Measurements from ENCODE around the gene POLR3B. TPM values are rescaled to one million over a fixed set of nuclear protein-coding genes. Genes with fewer than 3 reads are reported as not detected.

The POLR3B gene
- total and polyA plus RNA-seq, 10 of the 15 experiments (the other 5 are each of a cell fraction or from before 2014, with no cell fraction given) = 2.3 to 10.5 (median 8.0) TPM

GRCh38 chr12:106359646-106360399 lies 2.3 kb downstream of the POLR3B start:
- no peak overlapping the region for H2AFZ ChIP-seq (ENCODE audit: control insufficient read depth, low read depth, low read length)
- SMC1A ChIA-PET (ENCODE audit: uncharacterized antibody, unreplicated experiment) = no interaction called here
- POLR2A ChIA-PET = interaction anchor here (0.5 kb wide), 1 partner anchor 128 kb away, joined by 3 read pairs; no protein-coding TSS in a partner anchor
- H3K4me3 ChIP-seq = no peak overlapping the region
- H4K20me1 ChIP-seq (ENCODE audit: control insufficient read depth, insufficient read depth) = no peaks in the 10 kb centered on the region
- no peaks in the 10 kb centered on the region for H3K4me1 ChIP-seq (ENCODE audit: control insufficient read depth, insufficient read depth, low read length)
- peaks cover 13% of the 10 kb centered on the region for H3K79me2 ChIP-seq (ENCODE audit: control insufficient read depth, insufficient read depth, low read length)
- DNase-seq (ENCODE audit: low read depth, low spot score) = no peak
- H3K27ac ChIP-seq (ENCODE audit: control insufficient read depth, insufficient read depth) = no peak overlapping the region
- H3K4me2 ChIP-seq (ENCODE audit: control insufficient read depth, insufficient read depth) = no peak overlapping the region; the same call in 1 of the 2 replicates
- H3K9ac ChIP-seq (ENCODE audit: control insufficient read depth, insufficient read depth, low read length) = no peak overlapping the region
- RAD21 ChIA-PET (ENCODE audit: unreplicated experiment) = interaction anchor here (0.6 kb wide), 2 partner anchors 71 to 133 kb away, joined by 3 to 4 read pairs; no protein-coding TSS in a partner anchor
- H3K36me3 ChIP-seq (ENCODE audit: control insufficient read depth in 2 of 2, insufficient read depth in 2 of 2, low read length in 1 of 2) = no peaks in the 10 kb centered on the region
- no peak for ATAC-seq
- TF ChIP-seq YY1 (IDR thresholded peaks at IDR 0.05; ENCODE audit: low read depth, low read length) = no peak
- in situ Hi-C loops (cut with MboI) (no loop called here), intact Hi-C loops (cut with micrococcal nuclease; ENCODE audit: unreplicated experiment) (loop anchor here (5.0 kb wide), 1 partner anchor 133 kb away; no protein-coding TSS in a partner anchor)
- CTCF ChIA-PET = interaction anchor here (3.1 to 4.4 kb wide), 3 partner anchors 25 to 559 kb away, joined by 7 to 54 read pairs (median 13); no protein-coding TSS in a partner anchor
- WGBS (ENCODE audit: insufficient coverage, insufficient replicate concordance, low lambda C conversion rate, missing lambda C conversion rate) = 94% methylated on average over 7 of the region's 7 CpGs
- H3K27me3 ChIP-seq (replicated peaks in 1 of 2; ENCODE audit: control insufficient read depth in 2 of 2, insufficient read depth in 2 of 2, low read length in 1 of 2) = no peaks in the 10 kb centered on the region
- H3K9me3 ChIP-seq (replicated peaks; ENCODE audit: control insufficient read depth, insufficient read depth, low read length) = no peaks in the 10 kb centered on the region
- BruUV-seq (replicated peaks) = no TSS peak
- FAIRE-seq = no peak

- DNase-seq (ENCODE audit: low read depth, low spot score) = no peak
- ATAC-seq = no peak
- Histone ChIP-seq H3K36me3 (ENCODE audit: control insufficient read depth in 2 of 2, insufficient read depth in 2 of 2, low read length in 1 of 2) (no peaks in the 10 kb centered on the region), H3K79me2 (ENCODE audit: control insufficient read depth, insufficient read depth, low read length) (peaks cover 13% of the 10 kb centered on the region), H3K4me3 (no peak overlapping the region), H3K27ac (ENCODE audit: control insufficient read depth, insufficient read depth) (no peak overlapping the region), H3K4me2 (ENCODE audit: control insufficient read depth, insufficient read depth) (no peak overlapping the region), H3K27me3 (replicated peaks in 1 of 2; ENCODE audit: control insufficient read depth in 2 of 2, insufficient read depth in 2 of 2, low read length in 1 of 2) (no peaks in the 10 kb centered on the region), H2AFZ (ENCODE audit: control insufficient read depth, low read depth, low read length) (no peak overlapping the region), H4K20me1 (ENCODE audit: control insufficient read depth, insufficient read depth) (no peaks in the 10 kb centered on the region), H3K9me3 (replicated peaks; ENCODE audit: control insufficient read depth, insufficient read depth, low read length) (no peaks in the 10 kb centered on the region), H3K9ac (ENCODE audit: control insufficient read depth, insufficient read depth, low read length) (no peak overlapping the region), H3K4me1 (ENCODE audit: control insufficient read depth, insufficient read depth, low read length) (no peaks in the 10 kb centered on the region)
- ChIA-PET RAD21 (ENCODE audit: unreplicated experiment) (no interaction called here), SMC1A (ENCODE audit: uncharacterized antibody, unreplicated experiment) (interaction anchor here (1.4 kb wide), 1 partner anchor 558 kb away, joined by 4 read pairs; no protein-coding TSS in a partner anchor), POLR2A (interaction anchor here (0.5 kb wide), 1 partner anchor 127 kb away, joined by 3 read pairs; no protein-coding TSS in a partner anchor), CTCF (interaction anchor here (1.3 to 1.4 kb wide), 3 partner anchors 19 to 559 kb away, joined by 3 to 6 read pairs (median 4); no protein-coding TSS in a partner anchor)
- in situ Hi-C loops (cut with MboI) = no loop called here
- intact Hi-C loops (cut with micrococcal nuclease; ENCODE audit: unreplicated experiment) = no loop called here
- FAIRE-seq = no peak
- 95% methylated on average over 5 of the region's 5 CpGs for WGBS (ENCODE audit: insufficient coverage, insufficient replicate concordance, low lambda C conversion rate, missing lambda C conversion rate)
- no TSS peak for BruUV-seq (replicated peaks)
- no peak for TF ChIP-seq SPI1 (IDR thresholded peaks at IDR 0.05; ENCODE audit: borderline replicate concordance, insufficient read depth, low read depth, low read length)
- TF ChIP-seq PRDM15 (CRISPR knock-in tag; IDR thresholded peaks at IDR 0.05) = no peak
- no peak for TF ChIP-seq KLF5 (IDR thresholded peaks at IDR 0.05; ENCODE audit: partially characterized antibody)
- TF ChIP-seq FOS (IDR thresholded peaks at IDR 0.05; ENCODE audit: borderline replicate concordance, extremely low read depth, insufficient read length) = no peak
- no peak for TF ChIP-seq CEBPZ (IDR thresholded peaks at IDR 0.05; ENCODE audit: low read depth, low read length)
Measured at GRCh38 chr12:106360400-106360994, 2.9 kb downstream of the POLR3B start.

Data from GM12878 (cell line).